Ascending aorta (tissue), 2 donors: ENCODE data around the gene UCP2. TPM values are rescaled to one million over a fixed set of nuclear protein-coding genes. Genes with fewer than 3 reads are reported as not detected.

Experiments
- DNase-seq, 2 donors: peaks; one replicate each; pipeline ENCODE4 v3.0.0-alpha.2; 2019; ENCODE audit warnings: low spot score in 2 of 2
- H3K27ac ChIP-seq, 2 donors: fragments of 200-600 bp; sonication (generic); one replicate each; pipeline ENCODE4 v1.5.1; 2016 to 2017; ENCODE audit warnings: mild to moderate bottlenecking in 1 of 2
- H3K27me3 ChIP-seq: fragments of 200-600 bp; sonication (generic); one replicate; pipeline ENCODE4 v1.5.1; 2017
- H3K36me3 ChIP-seq, 2 donors: fragments of 200-600 bp; sonication (generic); one replicate each; pipeline ENCODE4 v1.5.1; 2016
- H3K4me1 ChIP-seq, 2 donors: fragments of 200-600 bp; sonication (generic); one replicate each; pipeline ENCODE4 v1.5.1; 2016 to 2017; ENCODE audit warnings: mild to moderate bottlenecking in 1 of 2
- H3K4me3 ChIP-seq, 2 donors: fragments of 200-600 bp; sonication (generic); one replicate each; pipeline ENCODE4 v1.5.1; 2016 to 2017; ENCODE audit warnings: mild to moderate bottlenecking in 1 of 2
- H3K9me3 ChIP-seq, 2 donors: fragments of 200-600 bp; sonication (generic); one replicate each; pipeline ENCODE4 v1.5.1; 2016
- intact Hi-C: fragments of 100-400 bp; cut with DNase I; formaldehyde crosslinking; loops from one replicate; pipeline ENCODE4 v1.15.1; 2023
- total RNA-seq: library from RNA; depleted of rRNA; stranded (reverse); fragments of >200 nt; gene quantifications from one replicate; pipeline ENCODE4 v1.1.0, GENCODE V29; 2016
- TF ChIP-seq, protein P1 (sequence below), 3 experiments: fragments of 200-600 bp in 2 of 3; fragments of 450-650 bp in 1 of 3; sonication (generic) in 2 of 3; IDR thresholded peaks; one replicate each; pipeline ENCODE4 v1.5.1; 2016 to 2019; ENCODE audit warnings: antibody characterized with exemption in 3 of 3, mild to moderate bottlenecking in 1 of 3, moderate library complexity in 1 of 3

Gene UCP2
- total RNA-seq, 1 donor from 2014 or later = 2.7 TPM

DNA sequence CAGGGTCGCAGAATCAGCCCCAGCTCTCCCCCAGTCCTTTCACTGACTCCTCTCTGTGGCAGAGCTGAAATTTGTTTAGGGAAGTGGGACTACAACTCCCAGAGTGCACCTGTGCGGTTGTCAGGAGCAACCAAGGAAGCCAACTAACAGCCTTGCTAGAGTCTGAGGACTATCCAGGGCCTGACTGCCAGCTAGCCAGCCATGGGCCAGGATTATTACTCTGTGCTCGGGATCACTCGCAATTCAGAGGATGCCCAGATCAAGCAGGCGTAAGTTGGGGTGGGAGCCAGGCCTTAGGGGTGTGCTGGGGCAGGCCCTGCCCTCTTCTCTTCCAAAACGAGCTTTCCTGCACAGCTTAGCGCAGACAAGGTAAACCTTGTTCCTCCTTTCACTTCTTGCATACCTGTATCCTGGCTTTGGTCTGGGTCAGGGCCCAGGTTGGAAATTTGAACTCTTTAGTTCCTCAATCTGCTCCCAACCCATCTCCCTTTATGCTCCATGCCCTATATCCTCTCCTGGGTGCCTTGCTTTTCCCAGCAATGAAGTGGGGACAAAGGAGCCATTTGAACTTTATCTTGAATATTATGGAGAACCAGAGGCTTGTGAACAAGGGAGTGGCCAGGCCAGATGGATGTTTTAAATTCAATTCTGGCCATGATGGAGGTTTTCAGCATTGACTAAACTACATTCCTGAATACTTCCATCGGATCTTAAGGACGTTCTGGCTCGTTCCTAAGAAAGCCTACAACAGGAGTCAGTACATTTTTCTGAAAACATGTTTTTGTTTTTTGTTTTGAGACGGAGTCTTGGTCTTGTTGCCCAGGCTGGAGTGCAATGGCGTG lies 31.6 kb downstream of the UCP2 start, which contains the start of gene DNAJB13:
DNAJB13 (plus strand) TSS at position 158 of the 842 bp plus-strand sequence; CDS start at position 202, 44 bp downstream.
- peak in 1 of 2 donors; percentile 57 for DNase-seq
- H3K27ac ChIP-seq = no peak within 1 kb of the TSS
- H3K4me3 ChIP-seq = no peak within 1 kb of the TSS
- H3K4me1 ChIP-seq = no peaks in the 10 kb centered on the region
- intact Hi-C loops = no loop called here
- H3K27me3 ChIP-seq = no peaks in the 10 kb centered on the region
- no peaks in the 10 kb centered on the region for H3K36me3 ChIP-seq
- TF ChIP-seq, protein P1, sequence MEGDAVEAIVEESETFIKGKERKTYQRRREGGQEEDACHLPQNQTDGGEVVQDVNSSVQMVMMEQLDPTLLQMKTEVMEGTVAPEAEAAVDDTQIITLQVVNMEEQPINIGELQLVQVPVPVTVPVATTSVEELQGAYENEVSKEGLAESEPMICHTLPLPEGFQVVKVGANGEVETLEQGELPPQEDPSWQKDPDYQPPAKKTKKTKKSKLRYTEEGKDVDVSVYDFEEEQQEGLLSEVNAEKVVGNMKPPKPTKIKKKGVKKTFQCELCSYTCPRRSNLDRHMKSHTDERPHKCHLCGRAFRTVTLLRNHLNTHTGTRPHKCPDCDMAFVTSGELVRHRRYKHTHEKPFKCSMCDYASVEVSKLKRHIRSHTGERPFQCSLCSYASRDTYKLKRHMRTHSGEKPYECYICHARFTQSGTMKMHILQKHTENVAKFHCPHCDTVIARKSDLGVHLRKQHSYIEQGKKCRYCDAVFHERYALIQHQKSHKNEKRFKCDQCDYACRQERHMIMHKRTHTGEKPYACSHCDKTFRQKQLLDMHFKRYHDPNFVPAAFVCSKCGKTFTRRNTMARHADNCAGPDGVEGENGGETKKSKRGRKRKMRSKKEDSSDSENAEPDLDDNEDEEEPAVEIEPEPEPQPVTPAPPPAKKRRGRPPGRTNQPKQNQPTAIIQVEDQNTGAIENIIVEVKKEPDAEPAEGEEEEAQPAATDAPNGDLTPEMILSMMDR (IDR thresholded peaks at IDR 0.05) = no peak
- no peaks in the 10 kb centered on the region for H3K9me3 ChIP-seq

DNA sequence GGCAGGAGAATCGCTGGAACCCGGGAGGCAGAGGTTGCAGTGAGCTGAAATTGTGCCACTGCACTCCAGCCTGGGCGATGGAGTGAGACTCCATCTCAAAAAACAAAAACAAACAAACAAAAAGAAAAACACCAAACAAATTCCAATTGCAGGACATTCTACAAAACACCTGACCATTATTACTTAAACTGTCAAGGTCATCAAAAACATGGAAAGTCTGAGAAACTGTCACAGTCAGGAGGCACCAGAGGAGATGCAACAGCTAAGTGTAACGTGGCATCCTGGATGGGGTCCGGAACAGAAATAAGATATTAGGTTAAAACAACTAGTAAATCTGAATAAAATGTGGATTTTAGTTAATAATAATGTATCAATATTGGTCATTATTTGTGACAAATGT lies 32.7 kb downstream of the UCP2 start:
- Histone ChIP-seq H3K27me3 (no peaks in the 10 kb centered on the region), H3K9me3 (no peaks in the 10 kb centered on the region), H3K27ac (no peak overlapping the region), H3K36me3 (no peaks in the 10 kb centered on the region), H3K4me3 (no peak overlapping the region), H3K4me1 (no peaks in the 10 kb centered on the region)
- intact Hi-C loops = no loop called here
- TF ChIP-seq, protein P1 (IDR thresholded peaks at IDR 0.05) = no peak
- no peak for DNase-seq

DNA sequence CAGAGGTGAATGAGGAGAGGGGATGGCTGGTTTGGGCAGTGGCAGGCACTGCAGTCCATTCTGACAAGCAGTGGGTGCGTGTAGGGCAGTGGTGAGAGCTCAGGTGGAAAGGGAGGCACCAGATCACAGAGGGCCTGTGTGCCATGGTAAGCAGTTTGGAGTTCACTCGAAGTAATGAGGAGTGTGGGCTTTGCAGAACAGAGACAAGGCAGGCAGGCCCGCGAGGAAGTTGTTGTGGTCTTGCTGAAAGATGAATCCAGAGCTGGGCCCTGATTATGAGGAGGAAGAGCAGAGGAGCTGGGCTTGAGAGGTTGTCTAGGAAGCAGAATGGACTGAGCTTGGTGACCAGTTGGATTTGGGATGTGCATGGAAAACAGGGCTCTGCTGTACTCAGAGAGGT lies 33.4 kb downstream of the UCP2 start:
- TF ChIP-seq, protein P1 (IDR thresholded peaks at IDR 0.05) = no peak
- Histone ChIP-seq H3K36me3 (no peaks in the 10 kb centered on the region), H3K27me3 (no peaks in the 10 kb centered on the region), H3K27ac (no peak overlapping the region), H3K4me3 (no peak overlapping the region), H3K9me3 (no peaks in the 10 kb centered on the region), H3K4me1 (no peaks in the 10 kb centered on the region)
- peak in 1 of 2 donors; percentile 55 for DNase-seq
- intact Hi-C loops = no loop called here

DNA sequence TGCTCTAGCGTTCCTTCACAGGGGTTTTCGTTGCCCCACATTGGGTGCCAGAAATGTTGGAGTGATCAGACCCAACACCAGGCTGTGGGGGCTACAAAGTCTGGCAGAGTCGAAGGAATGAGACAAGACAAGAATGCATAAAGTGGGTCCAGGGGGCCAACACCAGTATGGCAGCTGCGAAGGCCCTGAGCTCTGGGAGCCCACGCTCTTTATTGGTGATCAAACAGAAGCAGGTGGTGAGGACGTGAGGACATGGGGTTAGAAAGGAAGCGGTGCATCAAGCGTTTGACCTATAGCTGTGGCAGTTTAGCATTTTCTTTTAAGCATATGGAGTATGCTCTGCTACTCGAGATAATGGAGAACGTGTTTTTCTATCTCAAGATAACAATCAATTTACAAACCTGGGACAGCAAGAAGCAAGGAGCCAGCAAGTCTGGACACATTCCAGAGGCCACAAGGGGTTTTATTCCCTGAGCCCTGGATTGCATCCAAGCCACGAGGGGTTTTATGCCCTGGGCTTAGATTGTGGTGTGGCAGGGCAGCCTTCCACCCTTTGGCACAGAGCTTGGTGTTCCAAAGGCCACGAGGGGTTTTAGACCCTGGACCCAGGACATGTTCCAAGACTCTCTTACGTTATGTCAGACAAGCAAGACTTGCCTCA lies 35.7 kb downstream of the UCP2 start:
- H3K4me3 ChIP-seq = no peak overlapping the region
- intact Hi-C loops = no loop called here

DNA sequence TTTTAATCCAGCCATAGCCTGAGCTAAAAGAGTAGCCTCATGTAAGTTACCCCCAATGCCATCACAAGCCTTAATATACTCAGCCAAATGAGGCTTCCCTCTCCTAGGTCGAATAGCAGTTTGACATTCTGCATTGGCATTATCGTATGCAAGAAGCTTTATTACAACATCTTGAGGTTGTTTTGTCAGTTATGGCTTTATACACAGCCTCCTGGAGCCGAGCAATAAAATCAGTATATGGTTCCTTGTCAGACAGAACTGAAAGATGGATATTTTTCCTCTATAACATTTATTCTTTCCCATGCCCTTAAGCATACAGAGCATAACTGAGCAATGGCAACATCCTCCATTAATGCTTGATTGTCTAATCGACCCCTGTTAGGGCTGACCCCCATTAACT lies 37.2 kb downstream of the UCP2 start:
- Histone ChIP-seq H3K9me3 (no peaks in the 10 kb centered on the region), H3K4me3 (no peak overlapping the region), H3K27ac (no peak overlapping the region), H3K4me1 (no peaks in the 10 kb centered on the region), H3K36me3 (no peaks in the 10 kb centered on the region), H3K27me3 (no peaks in the 10 kb centered on the region)
- TF ChIP-seq, protein P1 (IDR thresholded peaks at IDR 0.05) = no peak
- no peak for DNase-seq
- intact Hi-C loops = no loop called here

More for the DNA sequence above, 35.7 kb downstream of the UCP2 start:
- Histone ChIP-seq H3K9me3 (no peaks in the 10 kb centered on the region), H3K36me3 (no peaks in the 10 kb centered on the region), H3K27me3 (no peaks in the 10 kb centered on the region), H3K27ac (no peak overlapping the region), H3K4me1 (no peaks in the 10 kb centered on the region)
- TF ChIP-seq, protein P1 (IDR thresholded peaks at IDR 0.05) = no peak
- DNase-seq = no peak
